ENCODE measurements around the gene TUBA1C. TPM values are rescaled to one million over a fixed set of nuclear protein-coding genes. Genes with fewer than 3 reads are reported as not detected.

The TUBA1C gene
- total RNA-seq, 1 experiment from 2014 or later, result 660 TPM

DNA sequence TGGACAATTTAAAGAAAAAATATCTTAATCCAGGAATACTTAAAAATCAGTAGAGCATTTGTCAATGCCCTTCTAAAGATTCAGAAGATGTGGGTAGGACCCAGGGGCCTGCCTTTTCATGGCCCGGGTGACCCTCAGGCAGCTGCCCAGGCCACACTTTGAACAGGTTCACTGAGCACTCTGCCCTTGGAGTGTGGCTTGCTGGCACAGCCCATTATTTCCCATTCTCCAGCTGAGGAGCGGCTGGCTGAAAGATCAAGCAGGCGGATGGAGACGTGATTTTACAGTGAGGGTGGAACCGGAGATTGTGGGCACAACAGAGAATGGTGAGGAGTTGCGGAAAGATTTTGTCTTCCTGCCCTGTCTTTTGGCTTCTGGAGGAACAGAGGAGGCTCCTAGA lies 23.0 kb downstream of the TUBA1C start:
- Histone ChIP-seq H3K9ac (ENCODE audit: extremely low read depth, insufficient read length, low read length) (no peak overlapping the region), H4K20me1 (ENCODE audit: control insufficient read depth, insufficient read depth, insufficient read length) (no peaks in the 10 kb centered on the region), H3K27ac (ENCODE audit: insufficient read length, low read depth, low read length) (no peak overlapping the region), H4K5ac (ENCODE audit: insufficient read length, low read depth, low read length) (no peak overlapping the region), H2BK120ac (ENCODE audit: low read depth, low read length, poor library complexity, severe bottlenecking) (no peak overlapping the region), H3K4ac (ENCODE audit: low read depth, low read length) (no peak overlapping the region), H4K8ac (replicated peaks; ENCODE audit: insufficient read length, low read depth, low read length) (no peak overlapping the region), H3K56ac (ENCODE audit: insufficient read length, low read depth, low read length) (no peak overlapping the region), H3K79me2 (ENCODE audit: insufficient read depth, low read length) (no peaks in the 10 kb centered on the region), H3K4me2 (ENCODE audit: insufficient read depth, insufficient read length, low read length) (no peak overlapping the region), H2BK12ac (ENCODE audit: insufficient read length, low read depth, low read length) (no peak overlapping the region), H3T11ph (ENCODE audit: low read length) (no peak overlapping the region), H2AFZ (ENCODE audit: low read length) (no peak overlapping the region), H3K9me3 (ENCODE audit: control insufficient read depth, low read depth, low read length) (no peaks in the 10 kb centered on the region), H2AK5ac (ENCODE audit: insufficient read length, low read length) (no peak overlapping the region), H3K27me3 (ENCODE audit: insufficient read depth, low read length) (peaks cover 4% of the 10 kb centered on the region; the same call in 1 of the 2 replicates), H4K91ac (ENCODE audit: insufficient read length, low read depth, low read length) (no peak overlapping the region), H3K79me1 (ENCODE audit: insufficient read depth, low read depth, low read length, poor library complexity, severe bottlenecking) (no peaks in the 10 kb centered on the region), H2BK15ac (ENCODE audit: low read depth, low read length) (no peak overlapping the region), H3K4me1 (ENCODE audit: insufficient read depth, low read length) (no peaks in the 10 kb centered on the region), H3K23ac (ENCODE audit: insufficient read length, low read depth, low read length) (no peak overlapping the region), H2BK5ac (ENCODE audit: insufficient read length, low read length) (no peak overlapping the region), H3K18ac (ENCODE audit: insufficient read length, low read depth, low read length) (no peak overlapping the region), H3K23me2 (ENCODE audit: insufficient read length, low read depth, low read length, poor library complexity, severe bottlenecking) (no peaks in the 10 kb centered on the region), H2BK20ac (ENCODE audit: low read depth, low read length, poor library complexity, severe bottlenecking) (no peak overlapping the region), H3K14ac (ENCODE audit: insufficient read depth, low read length) (no peak overlapping the region)
- no peaks in the 10 kb centered on the region for H3K9me3 Mint-ChIP-seq
- peaks cover 52% of the 10 kb centered on the region for H3K27me3 Mint-ChIP-seq (ENCODE audit: low read depth)
- H3K4me1 Mint-ChIP-seq, result peaks cover 2 to 20% of the 10 kb centered on the region in 2 experiments; a peak in 3 of 4 replicates
- H3K27ac Mint-ChIP-seq, result no peak overlapping the region; a peak in 1 of 7 replicates
- no CpG with 5 or more reads among the region's 6 CpGs for WGBS (ENCODE audit: extremely low coverage, insufficient read length, low lambda C conversion rate)
- no peak overlapping the region; a peak in 1 of 5 replicates for H3K4me3 Mint-ChIP-seq
- no peaks in the 10 kb centered on the region for H3K36me3 Mint-ChIP-seq (ENCODE audit: insufficient read depth in 1 of 3, low read depth in 3 of 3)
- TF ChIP-seq, protein P1, sequence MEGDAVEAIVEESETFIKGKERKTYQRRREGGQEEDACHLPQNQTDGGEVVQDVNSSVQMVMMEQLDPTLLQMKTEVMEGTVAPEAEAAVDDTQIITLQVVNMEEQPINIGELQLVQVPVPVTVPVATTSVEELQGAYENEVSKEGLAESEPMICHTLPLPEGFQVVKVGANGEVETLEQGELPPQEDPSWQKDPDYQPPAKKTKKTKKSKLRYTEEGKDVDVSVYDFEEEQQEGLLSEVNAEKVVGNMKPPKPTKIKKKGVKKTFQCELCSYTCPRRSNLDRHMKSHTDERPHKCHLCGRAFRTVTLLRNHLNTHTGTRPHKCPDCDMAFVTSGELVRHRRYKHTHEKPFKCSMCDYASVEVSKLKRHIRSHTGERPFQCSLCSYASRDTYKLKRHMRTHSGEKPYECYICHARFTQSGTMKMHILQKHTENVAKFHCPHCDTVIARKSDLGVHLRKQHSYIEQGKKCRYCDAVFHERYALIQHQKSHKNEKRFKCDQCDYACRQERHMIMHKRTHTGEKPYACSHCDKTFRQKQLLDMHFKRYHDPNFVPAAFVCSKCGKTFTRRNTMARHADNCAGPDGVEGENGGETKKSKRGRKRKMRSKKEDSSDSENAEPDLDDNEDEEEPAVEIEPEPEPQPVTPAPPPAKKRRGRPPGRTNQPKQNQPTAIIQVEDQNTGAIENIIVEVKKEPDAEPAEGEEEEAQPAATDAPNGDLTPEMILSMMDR (conservative IDR thresholded peaks at IDR 0.05), result no peak
- no peak for DNase-seq

All from H9 (cell line).